Thyroid gland (tissue), 4 donors: ENCODE data around the gene SPATA3.

Source experiments
- CTCF ChIP-seq, 6 experiments: fragments of 200-600 bp in 3 of 6; fragments of 450-650 bp in 3 of 6; sonication (generic) in 3 of 6; IDR thresholded peaks; one replicate each; pipeline ENCODE4 v1.5.1; 2016 to 2019; ENCODE audit warnings: antibody characterized with exemption in 6 of 6, mild to moderate bottlenecking in 2 of 6, inconsistent platforms in 1 of 6, moderate library complexity in 1 of 6
- POLR2A ChIP-seq, 2 donors: fragments of 450-650 bp; IDR thresholded peaks; one replicate each; pipeline ENCODE4 v1.6.1; 2017; ENCODE audit warnings: antibody characterized with exemption in 2 of 2, mild to moderate bottlenecking in 2 of 2, moderate library complexity in 1 of 2

DNA sequence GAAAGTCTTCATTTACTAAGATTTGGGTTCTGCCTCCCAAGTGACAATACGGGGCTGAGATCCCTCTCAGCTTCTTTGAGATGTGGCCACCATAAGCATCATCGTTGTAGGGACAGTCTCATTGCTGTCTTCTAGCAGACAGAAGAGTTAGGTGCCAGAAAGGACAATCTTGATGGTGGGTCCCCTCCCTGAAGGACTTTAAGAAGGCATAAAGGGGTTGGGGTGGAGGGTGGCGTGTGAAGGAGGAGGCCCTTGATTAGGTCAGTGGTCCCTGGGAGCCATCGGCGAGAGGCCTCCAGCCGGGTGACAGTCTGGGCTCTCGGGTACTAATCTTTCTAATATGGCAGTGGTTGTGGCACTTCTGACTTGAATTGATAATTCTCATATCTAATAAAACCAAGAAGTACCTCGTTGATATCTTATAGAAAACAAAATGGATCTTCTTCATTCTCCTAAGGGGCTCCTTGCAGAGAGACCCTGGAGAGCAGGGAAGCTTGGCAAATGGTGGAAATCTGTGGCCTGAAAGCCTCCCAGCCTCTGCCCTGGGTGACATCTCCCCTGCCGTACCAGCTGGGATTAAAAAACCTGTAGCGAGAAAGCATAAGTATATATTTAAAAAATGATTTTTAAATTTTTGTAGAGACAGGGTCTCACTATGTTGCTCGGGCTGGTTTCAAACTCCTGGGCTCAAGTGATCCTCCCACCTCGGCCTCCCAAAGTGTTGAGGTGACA, 53.5 kb downstream of the SPATA3 start:
- no peak for TF ChIP-seq CTCF (IDR thresholded peaks at IDR 0.05)
- TF ChIP-seq POLR2A (IDR thresholded peaks at IDR 0.05), result no peak
